A549 (cell line): ENCODE measurements around the gene MAEL.
"Not testable (repeated sequence)": the region's sequence is repeated elsewhere in the genome, so short reads cannot be mapped to it uniquely, and the experiment has no call there.

ENCODE experiments used
- HMGXB4 ChIP-seq: fragments of 250-450 bp; sonication (Bioruptor Pico); IDR thresholded peaks from 2 replicates; pipeline ENCODE4 v1.5.0; 2021; ENCODE audit warnings: mild to moderate bottlenecking, moderate library complexity, borderline replicate concordance
- TF ChIP-seq, protein P1 (sequence below): IDR thresholded peaks from 2 replicates; pipeline ENCODE4 v1.6.1; 2012
- TF ChIP-seq, protein P2 (sequence below): fragments of 200-600 bp; sonication (generic); IDR thresholded peaks from 2 replicates; pipeline ENCODE4 v1.6.1; 2016; ENCODE audit warnings: antibody characterized with exemption, mild to moderate bottlenecking, moderate library complexity
- TF ChIP-seq, protein P3 (sequence below): fragments of >200 bp; sonication (Bioruptor Twin); formaldehyde crosslinking; IDR thresholded peaks from 3 replicates; pipeline ENCODE4 v1.5.1; 2016

GRCh38 chr1:167029553-167029952 is 40.5 kb downstream of the MAEL start:
- TF ChIP-seq, protein P1, sequence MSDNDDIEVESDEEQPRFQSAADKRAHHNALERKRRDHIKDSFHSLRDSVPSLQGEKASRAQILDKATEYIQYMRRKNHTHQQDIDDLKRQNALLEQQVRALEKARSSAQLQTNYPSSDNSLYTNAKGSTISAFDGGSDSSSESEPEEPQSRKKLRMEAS = not testable (repeated sequence)
- TF ChIP-seq, protein P2, sequence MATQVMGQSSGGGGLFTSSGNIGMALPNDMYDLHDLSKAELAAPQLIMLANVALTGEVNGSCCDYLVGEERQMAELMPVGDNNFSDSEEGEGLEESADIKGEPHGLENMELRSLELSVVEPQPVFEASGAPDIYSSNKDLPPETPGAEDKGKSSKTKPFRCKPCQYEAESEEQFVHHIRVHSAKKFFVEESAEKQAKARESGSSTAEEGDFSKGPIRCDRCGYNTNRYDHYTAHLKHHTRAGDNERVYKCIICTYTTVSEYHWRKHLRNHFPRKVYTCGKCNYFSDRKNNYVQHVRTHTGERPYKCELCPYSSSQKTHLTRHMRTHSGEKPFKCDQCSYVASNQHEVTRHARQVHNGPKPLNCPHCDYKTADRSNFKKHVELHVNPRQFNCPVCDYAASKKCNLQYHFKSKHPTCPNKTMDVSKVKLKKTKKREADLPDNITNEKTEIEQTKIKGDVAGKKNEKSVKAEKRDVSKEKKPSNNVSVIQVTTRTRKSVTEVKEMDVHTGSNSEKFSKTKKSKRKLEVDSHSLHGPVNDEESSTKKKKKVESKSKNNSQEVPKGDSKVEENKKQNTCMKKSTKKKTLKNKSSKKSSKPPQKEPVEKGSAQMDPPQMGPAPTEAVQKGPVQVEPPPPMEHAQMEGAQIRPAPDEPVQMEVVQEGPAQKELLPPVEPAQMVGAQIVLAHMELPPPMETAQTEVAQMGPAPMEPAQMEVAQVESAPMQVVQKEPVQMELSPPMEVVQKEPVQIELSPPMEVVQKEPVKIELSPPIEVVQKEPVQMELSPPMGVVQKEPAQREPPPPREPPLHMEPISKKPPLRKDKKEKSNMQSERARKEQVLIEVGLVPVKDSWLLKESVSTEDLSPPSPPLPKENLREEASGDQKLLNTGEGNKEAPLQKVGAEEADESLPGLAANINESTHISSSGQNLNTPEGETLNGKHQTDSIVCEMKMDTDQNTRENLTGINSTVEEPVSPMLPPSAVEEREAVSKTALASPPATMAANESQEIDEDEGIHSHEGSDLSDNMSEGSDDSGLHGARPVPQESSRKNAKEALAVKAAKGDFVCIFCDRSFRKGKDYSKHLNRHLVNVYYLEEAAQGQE = not testable (repeated sequence)
- not testable (repeated sequence) for TF ChIP-seq HMGXB4 (CRISPR knock-in tag)
- TF ChIP-seq, protein P3, sequence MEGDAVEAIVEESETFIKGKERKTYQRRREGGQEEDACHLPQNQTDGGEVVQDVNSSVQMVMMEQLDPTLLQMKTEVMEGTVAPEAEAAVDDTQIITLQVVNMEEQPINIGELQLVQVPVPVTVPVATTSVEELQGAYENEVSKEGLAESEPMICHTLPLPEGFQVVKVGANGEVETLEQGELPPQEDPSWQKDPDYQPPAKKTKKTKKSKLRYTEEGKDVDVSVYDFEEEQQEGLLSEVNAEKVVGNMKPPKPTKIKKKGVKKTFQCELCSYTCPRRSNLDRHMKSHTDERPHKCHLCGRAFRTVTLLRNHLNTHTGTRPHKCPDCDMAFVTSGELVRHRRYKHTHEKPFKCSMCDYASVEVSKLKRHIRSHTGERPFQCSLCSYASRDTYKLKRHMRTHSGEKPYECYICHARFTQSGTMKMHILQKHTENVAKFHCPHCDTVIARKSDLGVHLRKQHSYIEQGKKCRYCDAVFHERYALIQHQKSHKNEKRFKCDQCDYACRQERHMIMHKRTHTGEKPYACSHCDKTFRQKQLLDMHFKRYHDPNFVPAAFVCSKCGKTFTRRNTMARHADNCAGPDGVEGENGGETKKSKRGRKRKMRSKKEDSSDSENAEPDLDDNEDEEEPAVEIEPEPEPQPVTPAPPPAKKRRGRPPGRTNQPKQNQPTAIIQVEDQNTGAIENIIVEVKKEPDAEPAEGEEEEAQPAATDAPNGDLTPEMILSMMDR = not testable (repeated sequence)
